Suprapubic skin (tissue), 4 donors: Measurements from ENCODE around the gene SCP2.

Experiments
- CTCF ChIP-seq, 2 donors: fragments of 200-600 bp in 1 of 2; fragments of 450-650 bp in 1 of 2; sonication (generic) in 1 of 2; IDR thresholded peaks; one replicate each; pipeline ENCODE4 v1.5.1; 2016 to 2019; ENCODE audit warnings: antibody characterized with exemption in 2 of 2, mild to moderate bottlenecking in 1 of 2, moderate library complexity in 1 of 2
- POLR2A ChIP-seq, 2 donors: fragments of 450-650 bp; IDR thresholded peaks; one replicate each; pipeline ENCODE4 v1.6.1; 2017; ENCODE audit warnings: antibody characterized with exemption in 2 of 2, mild to moderate bottlenecking in 2 of 2, moderate library complexity in 2 of 2
- POLR2AphosphoS5 ChIP-seq, 3 donors: sonication (generic); formaldehyde crosslinking; IDR thresholded peaks; one replicate each; pipeline ENCODE4 v1.6.1; 2017; ENCODE audit warnings: antibody characterized with exemption in 3 of 3

DNA sequence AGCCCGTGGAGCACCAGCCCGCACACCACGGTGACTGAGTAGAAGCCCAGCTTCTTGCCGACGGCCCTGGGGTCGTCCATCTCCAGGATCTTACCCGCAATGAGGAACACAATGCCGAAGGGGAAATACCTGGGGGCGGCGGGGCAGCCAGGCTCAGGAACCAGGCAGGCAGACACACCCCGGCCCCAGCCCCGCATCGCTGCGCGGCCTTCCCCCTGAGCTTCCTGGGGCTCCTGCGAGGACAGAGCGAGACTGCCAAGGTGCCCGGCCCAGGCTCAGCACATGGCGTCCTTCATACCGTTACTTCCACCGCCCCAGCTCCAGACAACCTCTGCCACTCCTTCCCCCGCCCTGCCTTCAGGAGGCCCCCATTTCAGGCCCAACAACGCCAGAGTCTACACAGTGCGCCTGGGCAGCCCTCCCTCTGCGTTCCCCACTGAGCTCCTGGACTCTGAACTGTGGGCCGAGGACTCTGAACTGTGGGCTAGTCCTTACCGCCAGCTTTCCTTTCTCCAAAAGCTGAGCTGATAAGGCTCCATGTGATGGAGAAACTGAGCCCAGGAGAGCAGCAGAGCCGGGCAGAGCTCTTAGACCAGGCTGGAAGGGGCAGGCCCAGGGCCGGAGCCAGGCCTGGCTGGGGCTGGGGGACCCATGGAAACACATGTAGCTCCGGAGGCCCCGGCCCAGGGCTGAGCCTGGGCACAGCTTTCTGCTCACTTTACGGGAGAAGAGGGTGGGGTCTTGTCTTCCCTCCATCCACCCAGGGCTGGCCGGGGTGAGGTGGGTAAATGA lies 165.8 kb downstream of the SCP2 start:
- TF ChIP-seq POLR2AphosphoS5 (IDR thresholded peaks at IDR 0.05) (no peak), CTCF (IDR thresholded peaks at IDR 0.05) (no peak), POLR2A (IDR thresholded peaks at IDR 0.05) (no peak)
